ENCODE data around the gene APP.

- TF ChIP-seq CTCF (IDR thresholded peaks at IDR 0.05) (no peak), ZFX (IDR thresholded peaks at IDR 0.05; ENCODE audit: borderline replicate concordance) (no peak)
Observed at GRCh38 chr21:26011292-26011940, 159.2 kb downstream of the APP start.

Measured in 22Rv1 (cell line).